HG03558 (cell line): ENCODE data around the gene ABCA4.
"Not testable (repeated sequence)": the region's sequence is repeated elsewhere in the genome, so short reads cannot be mapped to it uniquely, and the experiment has no call there.

ENCODE experiments used
- ATAC-seq: cut with Tn5 transposase; IDR thresholded peaks from one replicate; pipeline ENCODE4 v1.9.1; 2021; ENCODE audit warnings: moderate number of reproducible peaks; ENCODE audit not compliant: unreplicated experiment; ENCODE audit errors: extremely low read depth

The ABCA4 gene

DNA sequence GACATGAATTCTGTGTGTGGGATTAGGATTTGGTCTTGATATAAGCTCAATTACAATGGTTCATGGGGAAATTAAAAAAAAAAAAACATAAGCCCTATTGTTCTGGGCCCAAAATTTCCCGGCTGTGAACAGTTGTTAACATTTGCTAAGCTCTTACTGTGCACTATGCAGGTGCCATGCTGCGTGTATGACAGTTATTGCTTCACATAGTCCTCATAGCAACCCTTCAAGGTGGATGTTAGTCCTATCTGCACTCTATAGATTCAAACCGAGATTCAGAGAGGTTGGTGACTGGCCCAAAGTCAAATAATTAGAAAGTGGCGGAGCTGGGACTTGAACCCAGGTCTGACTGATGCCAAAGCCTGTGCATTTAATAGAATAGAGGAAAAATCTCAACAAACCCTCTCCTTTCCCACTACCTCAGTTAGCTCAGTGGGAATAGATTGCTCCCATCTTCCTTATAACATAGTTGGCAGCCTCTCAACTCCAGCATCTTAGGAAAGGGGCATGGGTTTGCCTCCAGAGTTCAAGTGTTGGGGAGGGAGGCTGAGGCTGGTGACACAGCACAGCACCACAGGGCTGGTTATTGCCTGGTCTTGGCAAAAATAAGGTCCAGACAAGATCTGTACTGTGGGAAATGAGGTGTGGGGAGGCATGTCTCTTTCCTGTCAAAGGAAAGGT lies 156.7 kb downstream of the ABCA4 start:
- no peak for ATAC-seq

DNA sequence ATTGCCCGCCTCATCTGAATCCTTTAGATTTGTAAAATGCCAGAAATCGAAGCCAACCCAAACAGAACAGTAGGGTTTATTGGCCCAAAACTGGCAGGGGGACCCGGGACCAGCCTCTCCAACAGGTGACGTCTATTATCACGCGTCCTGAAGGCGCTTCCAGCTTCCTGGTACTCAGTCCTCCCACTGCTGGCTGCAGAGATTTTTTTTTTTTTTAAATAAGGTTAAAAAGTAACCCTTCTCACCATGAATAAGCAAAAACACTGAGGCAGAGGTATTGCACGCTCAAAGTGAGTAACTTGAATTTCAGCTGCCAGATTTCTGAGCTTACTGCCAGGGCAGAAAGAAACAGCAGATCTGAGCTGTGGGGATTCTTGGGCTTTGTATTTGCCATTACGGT lies 157.4 kb downstream of the ABCA4 start:
- ATAC-seq, result no peak

DNA sequence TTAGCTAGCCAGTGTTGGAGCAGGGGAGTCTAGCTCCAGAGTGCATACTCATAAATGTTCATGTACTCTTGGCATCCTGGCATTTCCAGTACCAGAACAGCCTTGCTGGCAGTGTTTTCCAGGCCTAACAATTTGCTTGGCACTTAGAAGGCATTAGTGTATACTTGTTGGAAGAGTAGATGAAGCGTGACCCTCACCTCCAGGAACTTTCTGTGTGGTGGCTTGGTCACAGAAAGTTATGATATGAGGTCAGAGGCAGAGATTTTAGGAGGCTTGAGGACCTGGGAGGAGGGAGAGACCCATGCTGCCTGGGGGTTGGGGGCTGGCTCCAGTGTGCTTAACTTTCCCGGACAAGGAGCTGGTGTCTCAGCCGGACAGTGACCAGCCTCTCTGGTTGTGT lies 159.0 kb downstream of the ABCA4 start:
- no peak for ATAC-seq

DNA sequence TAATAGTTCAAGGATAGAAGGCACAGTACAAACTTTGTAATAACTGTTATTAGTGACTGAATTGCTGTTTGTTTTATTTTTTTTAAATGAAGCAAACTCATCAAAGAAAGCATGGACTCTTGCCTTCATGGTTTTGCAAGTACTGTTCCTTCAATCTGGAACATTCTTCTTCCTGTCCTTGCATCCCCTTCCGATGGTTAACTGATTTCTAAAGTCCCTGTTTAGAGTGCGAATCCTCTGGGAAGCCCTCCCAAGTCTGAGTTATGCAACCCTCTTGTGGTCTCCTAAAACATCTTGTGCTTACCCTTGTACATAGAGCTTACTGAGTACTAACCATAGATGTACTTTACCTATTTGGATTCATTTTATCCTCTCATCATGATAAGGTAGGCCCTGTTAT lies 159.5 kb downstream of the ABCA4 start:
- ATAC-seq, result no peak

DNA sequence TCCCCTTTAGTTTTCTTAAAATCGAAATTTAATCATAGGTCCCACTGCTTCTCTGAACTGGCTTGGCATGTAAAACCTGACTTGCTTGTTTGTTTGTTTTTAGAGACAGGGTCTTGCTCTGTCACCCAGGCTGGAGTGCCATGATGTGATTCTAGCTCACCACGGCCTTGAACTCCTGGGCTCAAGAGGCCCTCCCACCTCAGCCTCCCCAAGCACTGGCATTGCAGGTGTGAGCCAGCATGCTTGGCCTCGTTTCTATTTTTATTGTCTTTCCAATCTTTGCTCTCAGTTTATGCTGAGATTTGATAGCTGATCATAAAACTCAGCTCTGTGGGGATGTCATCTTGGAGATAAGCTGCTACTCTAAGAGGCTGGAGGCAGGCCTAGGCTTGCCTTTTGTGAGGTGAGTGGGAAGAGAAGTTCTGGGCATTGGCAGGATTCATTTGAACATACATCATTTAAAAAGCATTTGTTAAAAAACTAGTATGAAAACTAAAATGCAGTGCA lies 160.3 kb downstream of the ABCA4 start:
- ATAC-seq, result no peak

DNA sequence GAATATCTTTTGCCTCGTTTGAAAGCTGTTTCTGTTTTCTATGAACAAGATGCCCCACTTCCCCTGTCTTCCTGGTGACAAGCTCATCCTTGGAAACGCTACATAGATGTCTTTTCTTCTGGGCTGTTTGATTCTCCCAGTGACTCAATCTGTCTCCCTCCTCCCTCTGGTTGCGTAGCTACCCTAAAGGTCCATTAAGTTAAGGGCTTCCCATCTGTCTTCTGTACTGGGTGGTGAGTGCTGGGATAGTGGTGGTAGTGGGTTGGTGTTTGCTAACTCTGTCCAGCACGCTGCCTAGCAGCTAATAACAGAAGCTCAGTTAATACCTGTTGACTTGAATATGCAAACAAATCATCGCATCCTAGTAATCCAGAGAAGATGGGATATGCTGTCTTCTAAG lies 161.5 kb downstream of the ABCA4 start:
- ATAC-seq, result no peak

DNA sequence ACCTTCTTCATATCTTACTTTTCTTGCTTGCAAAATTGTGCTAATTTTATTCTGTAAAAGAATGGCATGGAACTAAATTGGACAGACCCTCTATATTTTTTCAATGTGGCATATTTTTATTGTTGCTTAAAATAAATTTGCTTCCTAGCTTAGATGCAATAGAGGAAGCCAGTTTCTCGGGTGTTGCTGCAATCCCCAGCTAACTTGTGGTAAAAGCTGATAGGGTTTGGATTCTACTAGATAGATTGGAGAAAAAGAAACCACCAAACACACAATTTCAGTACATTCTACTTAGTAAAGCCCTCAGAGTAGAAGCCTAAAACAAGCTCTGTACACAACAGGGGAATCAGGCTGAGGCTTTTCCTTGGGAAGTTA lies 162.2 kb downstream of the ABCA4 start:
- no peak for ATAC-seq

DNA sequence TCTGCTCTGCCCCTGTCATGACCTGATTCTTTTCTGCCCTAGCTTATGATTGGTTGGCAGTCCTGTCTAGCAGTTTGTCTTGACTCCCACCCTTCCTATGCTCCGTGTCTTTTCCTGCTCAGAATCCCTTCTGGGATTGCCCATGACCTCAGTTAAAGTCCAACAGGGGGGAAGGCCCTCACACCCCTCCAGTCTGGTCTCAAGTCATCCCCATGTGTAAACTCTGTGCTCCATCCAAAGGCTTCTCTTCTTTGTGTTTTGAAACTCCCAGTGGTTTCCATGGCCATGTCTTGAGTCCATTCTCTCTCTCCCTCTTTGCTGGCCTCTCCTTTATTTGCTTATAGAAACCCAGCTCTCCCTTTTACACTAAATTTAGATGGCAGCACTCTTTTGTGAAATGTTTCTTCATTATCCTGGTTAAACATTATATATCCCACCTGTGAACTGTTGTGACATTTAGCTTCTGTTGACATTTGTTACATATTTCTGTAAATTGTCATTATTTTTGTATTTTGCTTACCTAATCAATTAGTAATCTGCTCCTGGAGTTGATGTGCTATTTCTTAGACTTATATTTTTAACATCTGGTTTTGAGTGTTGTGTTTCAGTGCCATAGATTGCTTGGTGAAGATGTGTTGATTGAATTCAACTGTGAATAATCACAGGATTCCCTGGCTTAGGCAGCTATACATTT lies 162.8 kb downstream of the ABCA4 start:
- no peak for ATAC-seq

DNA sequence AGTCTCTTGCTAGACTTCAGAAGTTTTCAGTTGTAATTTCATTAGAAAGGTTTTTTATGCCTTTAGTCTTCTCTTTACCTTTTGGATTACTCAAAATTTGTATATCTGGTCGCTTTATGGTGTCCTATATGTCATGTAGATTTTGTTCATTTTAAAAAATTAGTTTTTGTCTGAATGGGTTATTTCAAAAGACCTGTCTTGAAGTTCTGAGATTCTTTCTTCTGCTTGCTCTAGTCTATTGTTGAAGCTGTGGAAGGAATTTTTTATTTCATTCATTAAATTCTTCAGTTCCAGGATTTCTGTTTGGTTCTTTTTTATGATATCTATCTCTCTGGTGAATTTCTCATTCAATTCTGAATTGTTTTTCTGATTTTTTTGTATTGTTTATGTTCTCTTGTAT lies 165.2 kb downstream of the ABCA4 start:
- no peak for ATAC-seq

DNA sequence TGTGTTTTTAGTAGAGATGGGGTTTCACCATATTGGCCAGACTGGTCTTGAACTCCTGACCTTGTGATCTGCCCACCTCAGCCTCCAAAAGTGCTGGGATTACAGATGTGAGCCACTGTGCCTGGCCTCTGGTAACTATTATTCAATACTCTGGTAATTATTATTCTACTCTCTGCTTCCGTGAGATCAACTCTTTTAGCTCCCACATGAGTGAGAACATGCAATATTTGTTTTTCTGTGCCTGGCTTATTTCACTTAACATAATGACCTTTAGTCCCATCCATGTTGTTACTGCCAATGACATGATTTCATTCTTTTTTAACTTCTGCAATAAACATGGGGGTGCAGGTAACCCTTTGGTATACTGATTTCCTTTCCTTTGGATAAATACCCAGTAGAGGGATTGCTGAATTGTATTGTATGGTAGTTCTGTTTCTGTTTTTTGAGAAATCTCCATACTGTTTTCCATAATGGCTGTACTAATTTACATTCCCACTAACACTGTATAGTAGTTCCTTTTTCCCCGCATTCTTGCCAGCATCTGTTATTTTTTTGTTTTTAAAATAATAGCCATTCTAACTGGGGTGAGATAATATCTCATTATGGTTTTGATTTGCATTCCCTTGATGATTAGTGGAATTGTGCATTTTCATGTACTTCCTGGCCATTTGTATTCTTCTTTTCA lies 173.8 kb downstream of the ABCA4 start:
- not testable (repeated sequence) for ATAC-seq
